Neutrophil (primary cell): ENCODE measurements around the gene CDX2.

ENCODE experiments used
- H3K27ac ChIP-seq: fragments of 200-600 bp; sonication (generic); 2 replicates; pipeline ENCODE4 v1.5.1; 2016; ENCODE audit warnings: mild to moderate bottlenecking, moderate library complexity
- H3K27me3 ChIP-seq: fragments of 200-600 bp; sonication (generic); 2 replicates; pipeline ENCODE4 v1.6.0; 2016; ENCODE audit warnings: mild to moderate bottlenecking
- H3K36me3 ChIP-seq: fragments of 200-600 bp; sonication (generic); 2 replicates; pipeline ENCODE4 v1.5.1; 2017
- H3K4me1 ChIP-seq, 2 experiments: fragments of 200-600 bp in 1 of 2; sonication (generic) in 1 of 2; 1 replicate in 1 of 2; 2 replicates in 1 of 2; pipeline versions ENCODE4 v1.5.1 to v1.6.1; 2013 to 2016; ENCODE audit warnings: low read depth in 1 of 2, low read length in 1 of 2, mild to moderate bottlenecking in 1 of 2, moderate library complexity in 1 of 2; ENCODE audit not compliant: control insufficient read depth in 1 of 2, insufficient read depth in 1 of 2
- H3K4me3 ChIP-seq, 2 experiments: fragments of 200-600 bp in 1 of 2; sonication (generic) in 1 of 2; 1 replicate in 1 of 2; 2 replicates in 1 of 2; pipeline ENCODE4 v1.5.1; 2013 to 2016; ENCODE audit warnings: low read depth in 1 of 2, low read length in 1 of 2, mild to moderate bottlenecking in 1 of 2, moderate library complexity in 1 of 2
- H3K9me3 ChIP-seq: fragments of 200-600 bp; sonication (generic); 2 replicates; pipeline ENCODE4 v1.5.1; 2016
- CTCF ChIP-seq: fragments of 200-600 bp; sonication (generic); IDR thresholded peaks from 2 replicates; pipeline ENCODE4 v1.5.1; 2016; ENCODE audit warnings: antibody characterized with exemption

Gene CDX2

GRCh38 chr13:27972478-27972820 lies 3.3 kb upstream of the CDX2 start:
- TF ChIP-seq CTCF = no peak
- Histone ChIP-seq H3K27me3 (peaks cover 100% of the 10 kb centered on the region), H3K36me3 (no peaks in the 10 kb centered on the region), H3K4me1 (peaks cover 2 to 4% of the 10 kb centered on the region in 2 experiments), H3K4me3 (no peak overlapping the region), H3K9me3 (no peaks in the 10 kb centered on the region), H3K27ac (no peak overlapping the region)

DNA sequence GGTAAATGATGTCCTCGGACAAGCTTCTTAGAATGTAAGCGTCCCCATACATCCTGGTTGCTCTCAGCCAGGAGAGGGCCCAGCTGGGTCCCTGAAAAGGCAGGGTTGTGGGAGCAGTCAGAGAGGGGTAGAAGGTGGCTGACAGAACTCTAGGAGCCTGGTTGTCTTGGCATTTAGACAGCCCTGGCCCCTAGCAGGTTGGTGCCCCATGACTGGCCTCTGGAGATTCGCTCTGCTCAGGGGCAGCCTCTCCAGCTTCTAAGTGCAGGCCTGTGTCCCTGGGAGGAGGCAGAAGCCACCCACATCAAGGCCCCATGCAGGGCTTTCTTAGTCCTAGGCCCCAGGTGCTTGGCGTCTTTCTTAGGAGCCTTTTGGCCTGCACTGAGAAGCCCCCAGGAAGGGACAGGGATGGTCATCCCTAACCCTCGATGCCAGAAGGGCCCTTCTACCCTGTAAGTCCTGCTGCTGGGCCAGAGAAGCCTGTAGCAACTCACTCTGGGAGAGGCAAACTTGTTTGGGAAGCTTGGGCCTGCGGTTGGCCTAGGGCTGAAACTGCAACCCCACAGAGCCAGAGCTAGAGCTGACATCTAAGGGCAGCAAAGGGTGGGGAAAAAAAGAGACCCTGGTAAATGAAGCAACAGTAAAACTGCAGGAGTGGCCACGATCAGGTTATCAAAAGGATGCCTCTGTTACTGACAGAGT lies 2.8 kb upstream of the CDX2 start:
- no peak for TF ChIP-seq CTCF
- no peaks in the 10 kb centered on the region for H3K9me3 ChIP-seq
- peaks cover 100% of the 10 kb centered on the region for H3K27me3 ChIP-seq
- peaks cover 2 to 4% of the 10 kb centered on the region in 2 experiments for H3K4me1 ChIP-seq
- H3K4me3 ChIP-seq = no peak overlapping the region
- no peaks in the 10 kb centered on the region for H3K36me3 ChIP-seq
- H3K27ac ChIP-seq = no peak overlapping the region

- TF ChIP-seq CTCF = no peak
- no peak overlapping the region for H3K4me3 ChIP-seq
- H3K4me1 ChIP-seq = peaks cover 2 to 4% of the 10 kb centered on the region in 2 experiments
- no peaks in the 10 kb centered on the region for H3K9me3 ChIP-seq
- peaks cover 100% of the 10 kb centered on the region for H3K27me3 ChIP-seq
- H3K27ac ChIP-seq = no peak overlapping the region
- no peaks in the 10 kb centered on the region for H3K36me3 ChIP-seq
These were observed 2.1 kb upstream of the CDX2 start for GRCh38 chr13:27971236-27971645.

- H3K36me3 ChIP-seq = no peaks in the 10 kb centered on the region
- H3K4me3 ChIP-seq = no peak overlapping the region
- TF ChIP-seq CTCF = no peak
- no peak overlapping the region for H3K27ac ChIP-seq
- peaks cover 100% of the 10 kb centered on the region for H3K27me3 ChIP-seq
- peaks cover 2 to 4% of the 10 kb centered on the region in 2 experiments for H3K4me1 ChIP-seq
- H3K9me3 ChIP-seq = no peaks in the 10 kb centered on the region
These were observed 1.5 kb upstream of the CDX2 start for GRCh38 chr13:27970382-27971235.

DNA sequence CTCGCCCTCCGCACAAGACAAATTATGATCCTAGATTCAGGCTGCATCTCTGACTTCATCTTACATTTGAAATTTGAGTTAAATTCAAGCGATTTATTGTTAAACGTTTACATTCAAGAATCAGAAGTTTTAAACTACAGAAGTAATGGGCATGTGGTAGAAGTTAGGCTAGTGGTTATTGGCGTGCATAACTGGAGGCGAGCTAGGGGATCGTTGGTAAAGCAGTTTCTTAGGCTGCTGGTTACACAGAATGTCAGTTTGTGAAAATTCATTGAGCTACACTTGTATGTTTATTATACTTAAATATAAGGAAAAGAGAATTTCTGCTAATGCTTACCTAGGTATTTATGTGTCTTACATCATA lies 733 bp upstream of the CDX2 start:
- H3K27me3 ChIP-seq = peaks cover 100% of the 10 kb centered on the region

More for the DNA sequence above, 733 bp upstream of the CDX2 start:
- peaks cover 2 to 4% of the 10 kb centered on the region in 2 experiments for H3K4me1 ChIP-seq
- no peak for TF ChIP-seq CTCF
- H3K4me3 ChIP-seq = no peak overlapping the region
- H3K9me3 ChIP-seq = no peaks in the 10 kb centered on the region
- no peaks in the 10 kb centered on the region for H3K36me3 ChIP-seq
- H3K27ac ChIP-seq = no peak overlapping the region
